HG03139 (cell line): ENCODE results near the gene SYNDIG1.
"Not testable (repeated sequence)": the region's sequence is repeated elsewhere in the genome, so short reads cannot be mapped to it uniquely, and the experiment has no call there.

Experiments
- ATAC-seq: cut with Tn5 transposase; IDR thresholded peaks from one replicate; pipeline ENCODE4 v1.9.1; 2021; ENCODE audit not compliant: unreplicated experiment

The SYNDIG1 gene

GRCh38 chr20:24608926-24609667 lies 139.7 kb downstream of the SYNDIG1 start:
- no peak for ATAC-seq

- ATAC-seq: no peak
Observed at GRCh38 chr20:24609757-24610156, 140.3 kb downstream of the SYNDIG1 start.

GRCh38 chr20:24610341-24611115 lies 141.1 kb downstream of the SYNDIG1 start:
- ATAC-seq: no peak

- no peak for ATAC-seq
Observed at GRCh38 chr20:24611360-24612140, 142.1 kb downstream of the SYNDIG1 start.

- no peak for ATAC-seq
Observed at GRCh38 chr20:24612799-24613775, 143.7 kb downstream of the SYNDIG1 start.

- no peak for ATAC-seq
Observed at GRCh38 chr20:24614341-24614740, 144.9 kb downstream of the SYNDIG1 start.

- ATAC-seq: no peak
Observed at GRCh38 chr20:24615353-24615752, 145.9 kb downstream of the SYNDIG1 start.

- ATAC-seq: no peak
Observed at GRCh38 chr20:24616258-24617079, 147.0 kb downstream of the SYNDIG1 start.

- ATAC-seq: no peak
Observed at GRCh38 chr20:24617080-24617432, 147.6 kb downstream of the SYNDIG1 start.

GRCh38 chr20:24617757-24618450 lies 148.5 kb downstream of the SYNDIG1 start:
- no peak for ATAC-seq

- ATAC-seq: no peak
Observed at GRCh38 chr20:24618739-24619138, 149.3 kb downstream of the SYNDIG1 start.

GRCh38 chr20:24619212-24619611 lies 149.8 kb downstream of the SYNDIG1 start:
- ATAC-seq: no peak

- no peak for ATAC-seq
Observed at GRCh38 chr20:24620937-24621519, 151.6 kb downstream of the SYNDIG1 start.

GRCh38 chr20:24622856-24623255 lies 153.4 kb downstream of the SYNDIG1 start:
- ATAC-seq: no peak

GRCh38 chr20:24626141-24626540 lies 156.7 kb downstream of the SYNDIG1 start:
- ATAC-seq: not testable (repeated sequence)

- ATAC-seq: no peak
Observed at GRCh38 chr20:24627291-24627690, 157.9 kb downstream of the SYNDIG1 start.

- no peak for ATAC-seq
Observed at GRCh38 chr20:24627926-24628325, 158.5 kb downstream of the SYNDIG1 start.

GRCh38 chr20:24628985-24629384 lies 159.6 kb downstream of the SYNDIG1 start:
- ATAC-seq: no peak

- no peak for ATAC-seq
Observed at GRCh38 chr20:24629668-24630067, 160.2 kb downstream of the SYNDIG1 start.
